Esophagus muscularis mucosa (tissue), 4 donors: Measurements from ENCODE around the gene SELENOF. TPM values are rescaled to one million over a fixed set of nuclear protein-coding genes. Genes with fewer than 3 reads are reported as not detected.
"Not testable (repeated sequence)": the region's sequence is repeated elsewhere in the genome, so short reads cannot be mapped to it uniquely, and the experiment has no call there.

Source experiments
- DNase-seq: peaks from one replicate; pipeline ENCODE4 v3.0.0-alpha.2; 2017; ENCODE audit errors: extremely low spot score
- H3K27ac ChIP-seq, 4 donors: fragments of 200-600 bp; sonication (generic); replicated peaks in 1 of 4; 1 replicate in 3 of 4; 2 replicates in 1 of 4; pipeline ENCODE4 v1.5.1; 2016 to 2019; ENCODE audit warnings: mild to moderate bottlenecking in 1 of 4
- H3K27me3 ChIP-seq, 4 donors: fragments of 200-600 bp; sonication (generic); one replicate each; pipeline versions ENCODE4 v1.5.1 to v1.6.0; 2016 to 2019
- H3K36me3 ChIP-seq, 4 donors: fragments of 200-600 bp; sonication (generic); one replicate each; pipeline ENCODE4 v1.5.1; 2016 to 2019
- H3K4me1 ChIP-seq, 4 donors: fragments of 200-600 bp; sonication (generic); one replicate each; pipeline ENCODE4 v1.5.1; 2016 to 2019
- H3K4me3 ChIP-seq, 4 donors: fragments of 200-600 bp; sonication (generic); 1 replicate in 2 of 4; 2 replicates in 2 of 4; pipeline ENCODE4 v1.5.1; 2016 to 2019; ENCODE audit warnings: mild to moderate bottlenecking in 4 of 4, moderate library complexity in 1 of 4
- H3K9me3 ChIP-seq, 4 donors: fragments of 200-600 bp; sonication (generic); 1 replicate in 3 of 4; 2 replicates in 1 of 4; pipeline ENCODE4 v1.5.1; 2016 to 2019
- EP300 ChIP-seq: sonication (generic); formaldehyde crosslinking; IDR thresholded peaks from one replicate; pipeline ENCODE4 v1.6.1; 2017; ENCODE audit warnings: antibody characterized with exemption
- POLR2A ChIP-seq: fragments of 450-650 bp; IDR thresholded peaks from one replicate; pipeline ENCODE4 v1.6.1; 2017; ENCODE audit warnings: antibody characterized with exemption, moderate library complexity, mild to moderate bottlenecking, low read depth
- POLR2AphosphoS5 ChIP-seq, 2 donors: sonication (generic); formaldehyde crosslinking; IDR thresholded peaks; one replicate each; pipeline ENCODE4 v1.6.1; 2017; ENCODE audit warnings: antibody characterized with exemption in 2 of 2
- WGBS: methylation state at CpG from one replicate; pipeline ENCODE4 v1.1.5; 2018; 5-methylcytosine and 5-hydroxymethylcytosine counted together
- intact Hi-C: fragments of 100-400 bp; cut with DNase I; formaldehyde crosslinking; loops from one replicate; pipeline ENCODE4 v1.15.1; 2023
- total RNA-seq, 4 donors: library from RNA; depleted of rRNA; stranded (reverse); fragments of >200 nt; gene quantifications; one replicate each; pipeline versions ENCODE4 v1.1.0 to v1.2.1, GENCODE V29; 2016
- TF ChIP-seq, protein P1 (sequence below), 3 experiments: fragments of 200-600 bp in 2 of 3; fragments of 450-650 bp in 1 of 3; sonication (generic) in 2 of 3; IDR thresholded peaks; one replicate each; pipeline ENCODE4 v1.5.1; 2017 to 2019; ENCODE audit warnings: antibody characterized with exemption in 3 of 3, mild to moderate bottlenecking in 2 of 3, moderate library complexity in 1 of 3

The SELENOF gene
- total RNA-seq, 4 donors from 2014 or later = 76.8 to 103 (median 89.4) TPM

- DNase-seq = no peak
- Histone ChIP-seq H3K27ac (no peak overlapping the region), H3K9me3 (no peaks in the 10 kb centered on the region), H3K4me1 (no peaks in the 10 kb centered on the region), H3K27me3 (no peaks in the 10 kb centered on the region), H3K4me3 (no peak overlapping the region), H3K36me3 (peaks cover 5 to 42% (median 17%) of the 10 kb centered on the region in 4 donors)
- intact Hi-C loops = no loop called here
- TF ChIP-seq EP300 = no peak
- TF ChIP-seq POLR2AphosphoS5 (IDR thresholded peaks at IDR 0.05) = no peak
- TF ChIP-seq POLR2A = no peak
- TF ChIP-seq, protein P1, sequence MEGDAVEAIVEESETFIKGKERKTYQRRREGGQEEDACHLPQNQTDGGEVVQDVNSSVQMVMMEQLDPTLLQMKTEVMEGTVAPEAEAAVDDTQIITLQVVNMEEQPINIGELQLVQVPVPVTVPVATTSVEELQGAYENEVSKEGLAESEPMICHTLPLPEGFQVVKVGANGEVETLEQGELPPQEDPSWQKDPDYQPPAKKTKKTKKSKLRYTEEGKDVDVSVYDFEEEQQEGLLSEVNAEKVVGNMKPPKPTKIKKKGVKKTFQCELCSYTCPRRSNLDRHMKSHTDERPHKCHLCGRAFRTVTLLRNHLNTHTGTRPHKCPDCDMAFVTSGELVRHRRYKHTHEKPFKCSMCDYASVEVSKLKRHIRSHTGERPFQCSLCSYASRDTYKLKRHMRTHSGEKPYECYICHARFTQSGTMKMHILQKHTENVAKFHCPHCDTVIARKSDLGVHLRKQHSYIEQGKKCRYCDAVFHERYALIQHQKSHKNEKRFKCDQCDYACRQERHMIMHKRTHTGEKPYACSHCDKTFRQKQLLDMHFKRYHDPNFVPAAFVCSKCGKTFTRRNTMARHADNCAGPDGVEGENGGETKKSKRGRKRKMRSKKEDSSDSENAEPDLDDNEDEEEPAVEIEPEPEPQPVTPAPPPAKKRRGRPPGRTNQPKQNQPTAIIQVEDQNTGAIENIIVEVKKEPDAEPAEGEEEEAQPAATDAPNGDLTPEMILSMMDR (IDR thresholded peaks at IDR 0.05) = no peak
- 100% methylated on average over 1 of the region's 1 CpG for WGBS
These were observed 38.2 kb downstream of the SELENOF start for GRCh38 chr1:86875722-86876121.

- WGBS = 94% methylated on average over 8 of the region's 8 CpGs
- TF ChIP-seq POLR2AphosphoS5 (IDR thresholded peaks at IDR 0.05) (no peak), POLR2A (no peak), EP300 (no peak)
- TF ChIP-seq, protein P1 (IDR thresholded peaks at IDR 0.05) = no peak
- no peaks in the 10 kb centered on the region for H3K27me3 ChIP-seq
These were observed 41.8 kb downstream of the SELENOF start for GRCh38 chr1:86872086-86872485.

GRCh38 chr1:86871001-86871400 is 42.9 kb downstream of the SELENOF start:
- Histone ChIP-seq H3K9me3 (no peaks in the 10 kb centered on the region), H3K27me3 (no peaks in the 10 kb centered on the region), H3K36me3 (peaks cover 0 to 9% (median 3%) of the 10 kb centered on the region in 4 donors), H3K27ac (no peak overlapping the region), H3K4me3 (no peak overlapping the region), H3K4me1 (peaks cover 0 to 7% (median 5%) of the 10 kb centered on the region in 4 donors)
- intact Hi-C loops = no loop called here
- no peak for DNase-seq
- TF ChIP-seq, protein P1 (IDR thresholded peaks at IDR 0.05) = no peak
- no peak for TF ChIP-seq POLR2A
- TF ChIP-seq POLR2AphosphoS5 (IDR thresholded peaks at IDR 0.05) = no peak
- no peak for TF ChIP-seq EP300
- WGBS = 88% methylated on average over 3 of the region's 3 CpGs

More at GRCh38 chr1:86872086-86872485, 41.8 kb downstream of the SELENOF start:
- no peak for DNase-seq
- no peak overlapping the region for H3K4me3 ChIP-seq
- H3K4me1 ChIP-seq = peaks cover 0 to 7% (median 4%) of the 10 kb centered on the region in 4 donors
- H3K27ac ChIP-seq = no peak overlapping the region
- peaks cover 0 to 16% (median 5%) of the 10 kb centered on the region in 4 donors for H3K36me3 ChIP-seq
- intact Hi-C loops = no loop called here
- H3K9me3 ChIP-seq = no peaks in the 10 kb centered on the region

DNA sequence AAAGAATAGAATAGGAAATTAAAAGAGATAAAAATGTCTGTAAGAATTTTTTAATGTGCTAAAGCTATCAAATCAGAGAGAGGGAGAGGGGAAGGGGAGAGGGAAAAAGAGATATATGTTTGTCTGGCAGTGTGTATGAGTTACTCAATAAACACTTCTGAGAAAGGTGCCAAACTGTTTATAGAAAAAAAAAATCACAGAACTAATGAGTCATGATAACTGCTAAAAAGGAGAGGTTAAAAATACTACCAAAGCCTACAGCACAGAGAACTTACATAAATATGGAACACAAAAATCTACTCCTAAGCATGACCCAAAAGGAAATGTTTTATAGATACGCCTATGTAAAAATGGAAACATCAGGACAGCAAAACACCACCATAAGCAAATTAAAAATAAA is 45.4 kb downstream of the SELENOF start:
- H3K36me3 ChIP-seq = peaks cover 0 to 7% (median 0%) of the 10 kb centered on the region in 4 donors
- intact Hi-C loops = no loop called here
- peaks cover 0 to 7% (median 5%) of the 10 kb centered on the region in 4 donors for H3K4me1 ChIP-seq
- no peak overlapping the region for H3K27ac ChIP-seq
- no peaks in the 10 kb centered on the region for H3K27me3 ChIP-seq
- H3K9me3 ChIP-seq = no peaks in the 10 kb centered on the region
- TF ChIP-seq, protein P1 (IDR thresholded peaks at IDR 0.05) = no peak
- no peak for TF ChIP-seq POLR2A
- no peak for TF ChIP-seq POLR2AphosphoS5 (IDR thresholded peaks at IDR 0.05)
- TF ChIP-seq EP300 = no peak
- 66% methylated on average over 1 of the region's 1 CpG for WGBS
- DNase-seq = no peak
- H3K4me3 ChIP-seq = no peak overlapping the region

- H3K4me1 ChIP-seq, H3K27ac ChIP-seq, H3K9me3 ChIP-seq, intact Hi-C loops, H3K27me3 ChIP-seq, DNase-seq, H3K36me3 ChIP-seq, H3K4me3 ChIP-seq: not testable (repeated sequence)
- 94% methylated on average over 4 of the region's 4 CpGs for WGBS
These were observed 46.6 kb downstream of the SELENOF start for GRCh38 chr1:86867278-86867677.
